H4 (cell line): ENCODE measurements around the gene SAPCD2. TPM values are rescaled to one million over a fixed set of nuclear protein-coding genes. Genes with fewer than 3 reads are reported as not detected.
A peak's percentile ranks its signal among the peaks of the same experiment; 100 is the strongest.
"Not testable (repeated sequence)": the region's sequence is repeated elsewhere in the genome, so short reads cannot be mapped to it uniquely, and the experiment has no call there.

Source experiments
- DNase-seq: peaks from one replicate; pipeline ENCODE4 v3.0.0-alpha.2; 2015; ENCODE audit warnings: low spot score
- total RNA-seq: library from RNA; depleted of rRNA; stranded (reverse); fragments of >200 nt; shearing (Covaris generic); gene quantifications from 2 replicates; pipeline ENCODE4 v1.2.3, GENCODE V29; 2014

SAPCD2 gene
- total RNA-seq, 1 experiment from 2014 or later = 5.9 TPM

GRCh38 chr9:137065336-137065967, 4.9 kb downstream of the SAPCD2 start:
- DNase-seq = no peak

- no peak for DNase-seq
Observed at GRCh38 chr9:137064880-137065164, 5.5 kb downstream of the SAPCD2 start.

GRCh38 chr9:137064027-137064879, 6.1 kb downstream of the SAPCD2 start:
- DNase-seq = peak; percentile 43

DNA sequence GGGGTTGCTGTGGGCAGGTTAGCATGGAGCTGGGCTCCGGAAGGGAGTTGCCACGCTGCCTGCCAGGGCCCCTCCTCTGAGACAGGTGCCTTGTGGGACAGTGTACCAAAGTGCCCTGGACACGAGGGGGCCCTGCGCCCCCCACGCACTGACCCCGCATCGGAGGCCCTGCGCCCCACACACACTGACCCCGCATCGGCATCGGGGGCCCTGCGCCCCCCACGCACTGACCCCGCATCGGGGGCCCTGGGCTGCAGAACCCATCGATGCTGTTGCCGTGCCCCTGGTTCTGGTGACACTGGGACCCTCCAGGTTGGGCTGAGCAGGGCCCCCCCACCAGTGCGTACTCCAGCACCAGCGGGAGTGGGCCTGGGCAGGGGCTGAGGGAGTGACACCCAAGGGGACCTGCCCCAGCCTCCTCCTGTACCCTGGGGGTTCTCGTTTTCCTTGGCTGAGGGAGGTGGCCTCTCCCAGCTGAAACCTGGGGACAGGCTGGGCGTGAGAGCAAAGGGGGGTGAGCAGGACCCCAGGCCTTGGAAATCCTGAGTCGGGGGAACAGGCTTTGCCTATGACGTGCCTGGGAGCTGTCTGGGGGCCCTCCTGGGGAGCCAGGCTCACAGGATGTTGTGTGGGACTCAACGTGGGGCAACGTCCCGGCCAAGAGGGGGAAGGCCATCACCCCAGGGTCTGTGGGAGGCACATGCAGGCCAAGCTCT, 6.9 kb downstream of the SAPCD2 start:
- DNase-seq = no peak

- not testable (repeated sequence) for DNase-seq
Observed at GRCh38 chr9:137062798-137063197, 7.6 kb downstream of the SAPCD2 start.

GRCh38 chr9:137062384-137062783, 8.0 kb downstream of the SAPCD2 start:
- DNase-seq = no peak

GRCh38 chr9:137058521-137059234, 11.7 kb downstream of the SAPCD2 start:
- no peak for DNase-seq

GRCh38 chr9:137057545-137057944, 12.8 kb downstream of the SAPCD2 start:
- DNase-seq = no peak

GRCh38 chr9:137056739-137057415, 13.5 kb downstream of the SAPCD2 start:
- DNase-seq = no peak

DNA sequence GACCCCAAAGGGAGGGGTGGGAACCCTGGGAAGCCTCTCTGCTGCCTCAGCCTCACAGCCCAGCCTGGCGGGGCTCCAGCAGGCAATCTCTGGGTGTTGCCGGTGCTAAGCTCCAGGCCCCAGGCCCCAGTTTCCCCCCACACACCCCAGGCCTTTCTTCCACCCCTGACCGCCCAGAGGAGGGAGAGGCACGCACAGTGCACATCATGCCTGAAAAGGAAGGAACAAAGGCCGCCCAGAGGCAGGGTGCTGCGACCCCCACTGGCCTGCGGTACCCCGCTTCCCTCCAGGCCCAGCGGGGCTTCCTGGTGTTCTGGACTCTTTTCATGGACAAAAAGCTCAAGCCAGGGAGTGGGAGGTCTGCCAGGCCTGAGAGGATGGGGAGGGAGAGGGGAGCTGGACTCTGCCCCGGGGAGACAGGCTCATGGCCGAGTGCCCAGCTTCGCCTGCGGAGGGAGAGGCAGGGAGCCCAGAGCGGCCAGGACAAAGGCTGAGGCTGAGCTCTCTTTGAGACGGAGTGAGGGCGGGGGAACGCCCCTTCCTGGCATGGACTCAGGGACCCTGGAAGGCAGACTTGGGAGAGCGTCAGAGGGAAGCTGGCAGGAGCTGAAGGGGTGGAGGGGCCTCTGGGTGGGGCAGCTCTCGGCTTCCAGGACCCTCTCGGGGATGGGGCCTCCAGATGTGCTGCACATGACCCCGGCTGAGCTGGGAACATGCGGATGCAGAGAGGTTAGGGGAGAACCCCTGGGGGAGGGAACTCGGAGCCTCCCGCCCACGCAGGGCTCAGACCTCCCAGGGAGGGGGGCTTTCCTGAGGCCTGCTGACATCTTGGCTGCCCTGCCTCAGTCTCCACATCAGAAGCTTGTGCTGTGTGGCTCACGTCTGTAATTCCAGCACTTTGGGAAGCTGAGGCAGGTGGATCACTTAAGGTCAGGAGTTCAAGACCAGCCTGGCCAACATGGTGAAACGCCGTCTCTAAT, 14.7 kb downstream of the SAPCD2 start:
- peak; percentile 42 for DNase-seq

DNA sequence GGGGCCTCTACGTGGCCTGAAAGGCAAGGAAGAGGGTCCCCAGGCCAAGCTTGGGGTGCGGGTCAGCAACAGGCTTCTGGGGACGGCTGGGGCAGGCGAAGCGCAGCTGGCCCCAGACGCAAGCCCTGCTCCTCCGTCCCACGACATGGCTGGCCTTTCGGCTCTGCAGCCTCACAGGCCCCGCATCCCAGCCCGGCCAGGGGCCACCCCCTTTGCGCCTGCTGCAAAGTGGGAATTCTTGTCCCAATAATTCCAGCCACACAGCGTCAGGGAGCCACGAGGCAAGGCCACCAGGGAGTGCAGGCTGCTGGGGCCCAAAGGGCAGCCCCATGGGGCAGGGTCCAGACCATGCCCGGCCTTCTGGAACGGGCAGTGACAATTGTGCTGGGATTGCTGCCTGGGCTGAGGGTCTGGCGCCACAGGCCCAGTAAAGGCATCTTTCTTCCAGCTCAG, 15.4 kb downstream of the SAPCD2 start:
- DNase-seq = no peak

- no peak for DNase-seq
Observed at GRCh38 chr9:137053944-137054931, 16.1 kb downstream of the SAPCD2 start, which contains the start of gene ENTPD2. TSS of gene ENTPD2 (minus strand) at chr9:137054061. CDS start at chr9:137053997, 64 bp downstream.

- no peak for DNase-seq
Observed at GRCh38 chr9:137052998-137053943, 17.1 kb downstream of the SAPCD2 start.

DNA sequence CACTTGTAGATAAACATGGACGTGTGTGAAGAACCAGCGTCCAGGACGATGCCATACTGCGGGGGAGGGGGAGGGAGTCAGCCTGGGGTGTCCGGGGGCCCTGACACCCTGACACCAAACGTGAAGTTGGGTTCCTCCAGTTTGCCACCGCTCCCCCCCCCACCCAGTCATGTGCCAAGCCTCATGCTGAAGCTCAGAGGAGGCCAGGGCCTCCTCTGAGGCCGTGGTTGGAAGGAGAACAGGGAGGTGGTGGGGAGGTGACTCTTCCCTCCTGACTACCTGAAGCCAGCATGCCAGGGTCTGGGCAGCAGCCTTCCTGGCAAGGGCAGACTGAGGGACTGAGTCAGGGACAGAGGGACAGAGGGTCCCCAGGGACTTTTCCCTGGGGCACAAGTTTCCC, 18.1 kb downstream of the SAPCD2 start:
- no peak for DNase-seq

- DNase-seq = no peak
Observed at GRCh38 chr9:137051145-137051724, 19.1 kb downstream of the SAPCD2 start.

- DNase-seq = no peak
Observed at GRCh38 chr9:137050570-137050969, 19.8 kb downstream of the SAPCD2 start.
